WTC11 (cell line): ENCODE data around the gene CT47C1.
"Not testable (repeated sequence)": the region's sequence is repeated elsewhere in the genome, so short reads cannot be mapped to it uniquely, and the experiment has no call there.

Experiments
- ATF2 ChIP-seq: sonication (generic); formaldehyde crosslinking; IDR thresholded peaks from 2 replicates; pipeline ENCODE4 v1.8.1; 2022; ENCODE audit warnings: low read depth, missing genetic modification reagents, borderline replicate concordance
- CBFB ChIP-seq: sonication (generic); formaldehyde crosslinking; IDR thresholded peaks from 2 replicates; pipeline ENCODE4 v1.8.1; 2022; ENCODE audit warnings: mild to moderate bottlenecking, low read depth, missing genetic modification reagents
- CREB1 ChIP-seq: sonication (generic); formaldehyde crosslinking; IDR thresholded peaks from 2 replicates; pipeline ENCODE4 v1.8.0; 2023; ENCODE audit warnings: mild to moderate bottlenecking, missing genetic modification reagents
- CTCF ChIP-seq: fragments of 200-600 bp; IDR thresholded peaks from 2 replicates; pipeline ENCODE4 v1.8.0; 2022; ENCODE audit warnings: antibody characterized with exemption
- ESRRA ChIP-seq: sonication (generic); formaldehyde crosslinking; IDR thresholded peaks from 2 replicates; pipeline ENCODE4 v1.8.1; 2022; ENCODE audit warnings: mild to moderate bottlenecking, missing genetic modification reagents, borderline replicate concordance
- ETV6 ChIP-seq: sonication (generic); formaldehyde crosslinking; IDR thresholded peaks from 2 replicates; pipeline ENCODE4 v1.8.1; 2022; ENCODE audit warnings: mild to moderate bottlenecking, missing genetic modification reagents
- FOXP1 ChIP-seq: sonication (generic); formaldehyde crosslinking; IDR thresholded peaks from 2 replicates; pipeline ENCODE4 v1.8.0; 2022; ENCODE audit warnings: missing genetic modification reagents, mild to moderate bottlenecking, moderate library complexity, borderline replicate concordance
- OVOL2 ChIP-seq: fragments of 250-450 bp; sonication (Bioruptor Pico); IDR thresholded peaks from 2 replicates; pipeline ENCODE4 v1.9.0; 2021; ENCODE audit warnings: mild to moderate bottlenecking, borderline replicate concordance
- RORB ChIP-seq: fragments of 250-450 bp; sonication (Bioruptor Pico); IDR thresholded peaks from 2 replicates; pipeline ENCODE4 v1.9.0; 2021; ENCODE audit warnings: mild to moderate bottlenecking
- USF2 ChIP-seq: sonication (generic); formaldehyde crosslinking; IDR thresholded peaks from 2 replicates; pipeline ENCODE4 v1.8.1; 2023; ENCODE audit warnings: mild to moderate bottlenecking, missing genetic modification reagents, moderate library complexity
- ZBTB43 ChIP-seq: sonication (generic); formaldehyde crosslinking; IDR thresholded peaks from 2 replicates; pipeline ENCODE4 v1.8.1; 2023; ENCODE audit warnings: mild to moderate bottlenecking, missing genetic modification reagents
- ZNF317 ChIP-seq: sonication (generic); formaldehyde crosslinking; IDR thresholded peaks from 2 replicates; pipeline ENCODE4 v1.8.1; 2023; ENCODE audit warnings: low read depth, mild to moderate bottlenecking, moderate library complexity, missing genetic modification reagents, borderline replicate concordance
- TF ChIP-seq, protein P1 (sequence below): sonication (generic); formaldehyde crosslinking; IDR thresholded peaks from 2 replicates; pipeline ENCODE4 v1.8.1; 2023; ENCODE audit warnings: mild to moderate bottlenecking, missing genetic modification reagents

GRCh38 chrX:119026344-119026743, 46.4 kb upstream of the CT47C1 start:
- TF ChIP-seq ZBTB43; ESRRA; CTCF; USF2 (CRISPR knock-in tag); OVOL2 (CRISPR knock-in tag); CBFB (CRISPR knock-in tag); ETV6 (CRISPR knock-in tag); ZNF317 (CRISPR knock-in tag); CREB1; FOXP1 (CRISPR knock-in tag); RORB (CRISPR knock-in tag); ATF2 (CRISPR knock-in tag): not testable (repeated sequence)
- TF ChIP-seq, protein P1, sequence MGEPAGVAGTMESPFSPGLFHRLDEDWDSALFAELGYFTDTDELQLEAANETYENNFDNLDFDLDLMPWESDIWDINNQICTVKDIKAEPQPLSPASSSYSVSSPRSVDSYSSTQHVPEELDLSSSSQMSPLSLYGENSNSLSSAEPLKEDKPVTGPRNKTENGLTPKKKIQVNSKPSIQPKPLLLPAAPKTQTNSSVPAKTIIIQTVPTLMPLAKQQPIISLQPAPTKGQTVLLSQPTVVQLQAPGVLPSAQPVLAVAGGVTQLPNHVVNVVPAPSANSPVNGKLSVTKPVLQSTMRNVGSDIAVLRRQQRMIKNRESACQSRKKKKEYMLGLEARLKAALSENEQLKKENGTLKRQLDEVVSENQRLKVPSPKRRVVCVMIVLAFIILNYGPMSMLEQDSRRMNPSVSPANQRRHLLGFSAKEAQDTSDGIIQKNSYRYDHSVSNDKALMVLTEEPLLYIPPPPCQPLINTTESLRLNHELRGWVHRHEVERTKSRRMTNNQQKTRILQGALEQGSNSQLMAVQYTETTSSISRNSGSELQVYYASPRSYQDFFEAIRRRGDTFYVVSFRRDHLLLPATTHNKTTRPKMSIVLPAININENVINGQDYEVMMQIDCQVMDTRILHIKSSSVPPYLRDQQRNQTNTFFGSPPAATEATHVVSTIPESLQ (CRISPR knock-in tag), result not testable (repeated sequence)
